Chondrocyte (in vitro differentiated cells): Measurements from ENCODE around the gene ECEL1. TPM values are rescaled to one million over a fixed set of nuclear protein-coding genes. Genes with fewer than 3 reads are reported as not detected.
"Not testable (repeated sequence)": the region's sequence is repeated elsewhere in the genome, so short reads cannot be mapped to it uniquely, and the experiment has no call there.

Experiments
- DNase-seq: peaks from one replicate; pipeline ENCODE4 v3.0.0; 2021; ENCODE audit warnings: mixed read lengths, low spot score
- H3K27ac Mint-ChIP-seq: one replicate; pipeline ENCODE4 v1.8.0; 2021; ENCODE audit warnings: mild to moderate bottlenecking, moderate library complexity, mixed read lengths; ENCODE audit not compliant: unreplicated experiment
- H3K27me3 Mint-ChIP-seq: 2 replicates; pipeline ENCODE4 v1.8.0; 2021; ENCODE audit warnings: low read depth, mixed read lengths
- H3K36me3 Mint-ChIP-seq: 2 replicates; pipeline ENCODE4 v1.8.0; 2021; ENCODE audit warnings: low read depth, mixed read lengths
- H3K4me1 Mint-ChIP-seq: 2 replicates; pipeline ENCODE4 v1.8.0; 2021; ENCODE audit warnings: low read depth, mild to moderate bottlenecking, mixed read lengths
- H3K4me3 Mint-ChIP-seq: one replicate; pipeline ENCODE4 v1.8.0; 2021; ENCODE audit warnings: mild to moderate bottlenecking, moderate library complexity, mixed read lengths; ENCODE audit not compliant: unreplicated experiment
- H3K9me3 Mint-ChIP-seq: 2 replicates; pipeline ENCODE4 v1.8.0; 2021; ENCODE audit warnings: low read depth, mixed read lengths
- CTCF ChIP-seq: fragments of 200-600 bp; sonication (generic); IDR thresholded peaks from 2 replicates; pipeline ENCODE4 v1.5.0; 2021; ENCODE audit warnings: antibody characterized with exemption, mild to moderate bottlenecking, moderate library complexity
- total RNA-seq: library from RNA; stranded (reverse); gene quantifications from 3 replicates; pipeline ENCODE4 v1.2.1, GENCODE V29; 2021

ECEL1 gene
- total RNA-seq, 1 donor from 2014 or later, result 0.12 TPM

DNA sequence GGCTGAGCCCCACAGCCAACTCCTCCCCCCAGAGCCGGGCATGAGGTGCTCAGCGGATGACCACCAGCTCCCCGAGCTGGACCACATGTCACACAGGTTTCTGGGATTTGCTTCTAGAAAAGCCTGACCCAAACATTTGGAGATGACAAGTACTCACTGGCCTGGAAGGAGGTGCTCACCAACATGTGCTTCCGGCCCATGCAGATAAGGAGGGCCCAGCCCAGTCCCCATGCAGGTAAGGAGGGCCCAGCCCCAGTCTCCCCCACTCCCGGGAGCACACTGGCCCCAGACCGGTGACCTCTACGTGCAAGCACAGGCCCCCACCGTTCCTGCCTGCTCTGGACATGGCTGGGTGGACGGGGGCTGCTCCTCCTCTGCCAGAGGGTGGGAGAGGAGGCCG lies 45.7 kb downstream of the ECEL1 start:
- not testable (repeated sequence) for H3K27ac Mint-ChIP-seq, H3K9me3 Mint-ChIP-seq, DNase-seq, H3K4me1 Mint-ChIP-seq, H3K27me3 Mint-ChIP-seq, H3K4me3 Mint-ChIP-seq, H3K36me3 Mint-ChIP-seq

- Mint-ChIP-seq H3K27ac (no peak overlapping the region), H3K4me3 (no peak overlapping the region), H3K27me3 (peaks cover 10% of the 10 kb centered on the region), H3K4me1 (no peaks in the 10 kb centered on the region), H3K36me3 (no peaks in the 10 kb centered on the region), H3K9me3 (no peaks in the 10 kb centered on the region)
- no peak for TF ChIP-seq CTCF
- DNase-seq, result no peak
Observed at GRCh38 chr2:232441147-232441651, 46.4 kb downstream of the ECEL1 start.

DNA sequence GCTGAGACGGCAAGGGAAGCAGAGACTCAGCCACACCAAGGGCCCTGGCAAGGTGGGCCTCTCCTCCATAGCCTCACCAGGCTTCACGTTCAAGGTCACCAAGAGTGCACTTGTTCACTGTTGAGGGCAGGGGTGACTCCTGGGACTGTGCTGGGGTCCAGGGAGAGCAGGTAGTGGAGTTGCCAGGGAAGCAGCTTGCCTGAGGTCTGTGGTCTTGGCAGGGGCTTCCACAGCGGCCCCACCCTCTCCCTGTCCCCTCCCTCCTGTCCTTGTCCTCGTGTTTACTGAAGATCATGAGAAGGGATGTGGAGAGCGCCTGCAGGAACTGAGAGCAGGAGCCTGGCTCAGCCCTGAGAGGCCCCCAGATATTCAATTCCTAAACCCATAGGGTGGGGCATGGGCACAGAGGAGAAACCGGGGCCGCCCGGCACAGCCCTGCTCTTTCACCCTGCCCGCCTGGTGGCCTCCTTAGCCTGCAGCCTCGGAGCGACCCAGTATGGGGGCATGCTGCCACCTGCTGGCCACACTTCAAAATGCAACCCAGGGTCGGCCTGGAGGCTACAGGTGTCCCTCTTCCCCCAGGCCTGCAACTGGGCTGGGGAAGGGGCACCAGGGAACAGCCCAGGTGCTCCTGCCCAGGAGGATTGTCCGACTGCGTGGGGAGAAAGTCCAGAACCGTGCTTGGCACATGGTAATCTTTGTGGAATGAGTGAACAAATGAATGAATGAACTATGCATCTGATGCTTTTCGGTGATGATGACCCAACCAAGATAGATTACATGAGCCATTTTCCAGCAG lies 47.2 kb downstream of the ECEL1 start:
- not testable (repeated sequence) for H3K36me3 Mint-ChIP-seq, H3K9me3 Mint-ChIP-seq, H3K4me3 Mint-ChIP-seq, H3K27ac Mint-ChIP-seq, H3K4me1 Mint-ChIP-seq
- peak; percentile 93 for DNase-seq
- peaks cover 10% of the 10 kb centered on the region for H3K27me3 Mint-ChIP-seq
- TF ChIP-seq CTCF, result peak; percentile 86

- no peak overlapping the region for H3K27ac Mint-ChIP-seq
- no peaks in the 10 kb centered on the region for H3K4me1 Mint-ChIP-seq
- H3K9me3 Mint-ChIP-seq, result no peaks in the 10 kb centered on the region
- no peaks in the 10 kb centered on the region for H3K36me3 Mint-ChIP-seq
- DNase-seq, result no peak
- peak; percentile 70 for TF ChIP-seq CTCF
- H3K27me3 Mint-ChIP-seq, result peaks cover 12% of the 10 kb centered on the region
- no peak overlapping the region for H3K4me3 Mint-ChIP-seq
Observed at GRCh38 chr2:232439758-232440135, 47.9 kb downstream of the ECEL1 start.

DNA sequence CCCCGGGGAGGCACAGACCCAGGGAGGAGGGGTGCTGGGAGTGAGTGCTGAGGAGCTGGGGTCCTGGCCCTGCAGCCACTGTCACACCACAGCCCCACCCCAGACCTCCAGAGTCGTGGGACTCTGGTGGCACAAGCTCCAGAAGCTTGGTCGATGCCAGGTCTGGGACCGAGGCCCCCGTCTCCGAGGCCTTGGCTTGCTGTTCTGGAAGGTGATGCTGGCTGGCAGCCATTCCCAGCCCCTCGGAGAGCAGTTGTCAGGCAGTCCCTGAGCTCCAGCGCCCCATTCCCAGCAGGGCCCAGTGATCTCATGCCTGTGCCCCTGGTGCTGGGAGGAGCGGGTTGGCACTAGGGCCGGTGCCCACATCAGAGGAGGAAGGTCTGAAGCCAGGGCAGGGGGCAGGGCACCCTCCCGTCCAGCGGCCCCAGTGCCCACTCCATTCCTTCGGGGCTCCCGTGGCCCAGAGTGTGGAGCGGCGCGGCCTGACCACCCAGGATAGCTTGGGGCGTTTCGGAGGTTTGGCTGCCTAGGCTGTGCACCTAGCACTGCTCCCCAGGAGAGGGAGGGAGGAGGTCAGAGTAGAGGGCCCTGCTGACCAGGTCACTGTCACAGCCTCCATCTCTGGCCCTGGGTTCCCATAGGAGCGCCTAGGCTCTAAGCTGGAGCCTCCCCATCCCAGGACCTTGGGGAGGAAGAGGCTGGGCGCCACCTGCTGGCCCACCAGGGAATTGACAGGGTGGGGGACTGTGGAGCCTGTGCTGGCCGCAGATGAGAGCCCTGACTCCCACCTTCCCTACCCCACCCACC lies 48.5 kb downstream of the ECEL1 start:
- Mint-ChIP-seq H3K27me3 (peaks cover 12% of the 10 kb centered on the region), H3K27ac (no peak overlapping the region), H3K4me3 (no peak overlapping the region), H3K9me3 (no peaks in the 10 kb centered on the region), H3K4me1 (no peaks in the 10 kb centered on the region), H3K36me3 (no peaks in the 10 kb centered on the region)
- TF ChIP-seq CTCF, result peak; percentile 79
- no peak for DNase-seq
